ENCODE results near the gene ITGAD.
"Not testable (repeated sequence)": the region's sequence is repeated elsewhere in the genome, so short reads cannot be mapped to it uniquely, and the experiment has no call there.

ITGAD gene

GRCh38 chr16:31414706-31415105 is 21.6 kb downstream of the ITGAD start:
- Histone ChIP-seq H3K79me2 (ENCODE audit: control insufficient read depth, low read length) (no peaks in the 10 kb centered on the region), H3K27me3 (ENCODE audit: control insufficient read depth, low read length) (no peaks in the 10 kb centered on the region), H3K4me1 (ENCODE audit: control insufficient read depth, low read length) (no peaks in the 10 kb centered on the region; the same call in 1 of the 2 replicates), H4K20me1 (ENCODE audit: control insufficient read depth, insufficient read depth, low read depth, low read length) (no peaks in the 10 kb centered on the region), H3K27ac (ENCODE audit: low read depth, low read length) (no peak overlapping the region), H3F3A (ENCODE audit: control insufficient read depth, insufficient read depth) (no peaks in the 10 kb centered on the region), H3K4me2 (ENCODE audit: low read length) (no peak overlapping the region), H3K36me3 (ENCODE audit: control insufficient read depth, low read length) (no peaks in the 10 kb centered on the region), H3K4me3 (ENCODE audit: low read length) (no peak overlapping the region), H3K9me2 (replicated peaks; ENCODE audit: control insufficient read depth, low read length) (no peaks in the 10 kb centered on the region), H3K9me3 (ENCODE audit: control insufficient read depth, insufficient read depth, low read length) (no peaks in the 10 kb centered on the region)
- TF ChIP-seq, protein P1, sequence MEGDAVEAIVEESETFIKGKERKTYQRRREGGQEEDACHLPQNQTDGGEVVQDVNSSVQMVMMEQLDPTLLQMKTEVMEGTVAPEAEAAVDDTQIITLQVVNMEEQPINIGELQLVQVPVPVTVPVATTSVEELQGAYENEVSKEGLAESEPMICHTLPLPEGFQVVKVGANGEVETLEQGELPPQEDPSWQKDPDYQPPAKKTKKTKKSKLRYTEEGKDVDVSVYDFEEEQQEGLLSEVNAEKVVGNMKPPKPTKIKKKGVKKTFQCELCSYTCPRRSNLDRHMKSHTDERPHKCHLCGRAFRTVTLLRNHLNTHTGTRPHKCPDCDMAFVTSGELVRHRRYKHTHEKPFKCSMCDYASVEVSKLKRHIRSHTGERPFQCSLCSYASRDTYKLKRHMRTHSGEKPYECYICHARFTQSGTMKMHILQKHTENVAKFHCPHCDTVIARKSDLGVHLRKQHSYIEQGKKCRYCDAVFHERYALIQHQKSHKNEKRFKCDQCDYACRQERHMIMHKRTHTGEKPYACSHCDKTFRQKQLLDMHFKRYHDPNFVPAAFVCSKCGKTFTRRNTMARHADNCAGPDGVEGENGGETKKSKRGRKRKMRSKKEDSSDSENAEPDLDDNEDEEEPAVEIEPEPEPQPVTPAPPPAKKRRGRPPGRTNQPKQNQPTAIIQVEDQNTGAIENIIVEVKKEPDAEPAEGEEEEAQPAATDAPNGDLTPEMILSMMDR (IDR thresholded peaks at IDR 0.05; ENCODE audit: low read depth, low read length, poor library complexity, severe bottlenecking) = no peak
- no peak for TF ChIP-seq EZH2phosphoT487 (IDR thresholded peaks at IDR 0.05; ENCODE audit: borderline replicate concordance, low read length)

- Histone ChIP-seq H3K79me2 (ENCODE audit: control insufficient read depth, low read length) (no peaks in the 10 kb centered on the region), H3K36me3 (ENCODE audit: control insufficient read depth, low read length) (no peaks in the 10 kb centered on the region), H3K9me2 (replicated peaks; ENCODE audit: control insufficient read depth, low read length) (no peaks in the 10 kb centered on the region), H3K4me2 (ENCODE audit: low read length) (no peak overlapping the region), H3K4me1 (ENCODE audit: control insufficient read depth, low read length) (no peaks in the 10 kb centered on the region; the same call in 1 of the 2 replicates), H3K27me3 (ENCODE audit: control insufficient read depth, low read length) (no peaks in the 10 kb centered on the region), H3F3A (ENCODE audit: control insufficient read depth, insufficient read depth) (no peaks in the 10 kb centered on the region), H3K27ac (ENCODE audit: low read depth, low read length) (no peak overlapping the region), H4K20me1 (ENCODE audit: control insufficient read depth, insufficient read depth, low read depth, low read length) (no peaks in the 10 kb centered on the region), H3K9me3 (ENCODE audit: control insufficient read depth, insufficient read depth, low read length) (no peaks in the 10 kb centered on the region), H3K4me3 (ENCODE audit: low read length) (no peak overlapping the region)
- no peak for TF ChIP-seq EZH2phosphoT487 (IDR thresholded peaks at IDR 0.05; ENCODE audit: borderline replicate concordance, low read length)
- TF ChIP-seq, protein P1 (IDR thresholded peaks at IDR 0.05; ENCODE audit: low read depth, low read length, poor library complexity, severe bottlenecking) = no peak
Measured at GRCh38 chr16:31416371-31416770, 23.2 kb downstream of the ITGAD start.

- not testable (repeated sequence) for H3K9me2 ChIP-seq (replicated peaks; ENCODE audit: control insufficient read depth, low read length); H3K4me3 ChIP-seq (ENCODE audit: low read length)
Measured at GRCh38 chr16:31417036-31417435, 23.9 kb downstream of the ITGAD start.

DNA sequence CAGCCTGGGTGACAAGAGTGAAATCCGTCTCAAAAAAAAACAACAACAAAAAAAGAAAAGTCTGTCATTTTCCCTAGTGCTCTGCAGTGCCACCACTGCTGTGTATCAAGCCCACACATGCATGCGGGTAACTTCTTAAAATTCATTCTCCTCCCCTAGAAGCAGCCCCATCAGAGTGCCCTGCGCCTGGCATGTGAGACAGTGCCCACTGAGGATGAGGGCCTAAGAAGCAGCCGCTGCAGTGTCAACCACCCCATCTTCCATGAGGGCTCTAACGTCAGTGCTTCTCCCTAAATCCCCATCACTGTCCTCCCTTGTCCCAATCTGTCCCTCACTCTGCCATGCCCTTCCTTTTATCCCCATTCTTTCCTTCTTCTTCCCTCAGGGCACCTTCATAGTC is 24.8 kb downstream of the ITGAD start:
- no peaks in the 10 kb centered on the region; the same call in 1 of the 2 replicates for H3K4me1 ChIP-seq (ENCODE audit: control insufficient read depth, low read length)
- no peak for TF ChIP-seq EZH2phosphoT487 (IDR thresholded peaks at IDR 0.05; ENCODE audit: borderline replicate concordance, low read length)
- TF ChIP-seq, protein P1 (IDR thresholded peaks at IDR 0.05; ENCODE audit: low read depth, low read length, poor library complexity, severe bottlenecking) = no peak
- no peaks in the 10 kb centered on the region for H3K9me3 ChIP-seq (ENCODE audit: control insufficient read depth, insufficient read depth, low read length)
- H3K36me3 ChIP-seq (ENCODE audit: control insufficient read depth, low read length) = no peaks in the 10 kb centered on the region
- no peaks in the 10 kb centered on the region for H3K27me3 ChIP-seq (ENCODE audit: control insufficient read depth, low read length)
- no peak overlapping the region for H3K4me3 ChIP-seq (ENCODE audit: low read length)
- no peak overlapping the region for H3K4me2 ChIP-seq (ENCODE audit: low read length)
- H4K20me1 ChIP-seq (ENCODE audit: control insufficient read depth, insufficient read depth, low read depth, low read length) = no peaks in the 10 kb centered on the region
- H3K9me2 ChIP-seq (replicated peaks; ENCODE audit: control insufficient read depth, low read length) = no peaks in the 10 kb centered on the region
- no peak overlapping the region for H3K27ac ChIP-seq (ENCODE audit: low read depth, low read length)
- no peaks in the 10 kb centered on the region for H3K79me2 ChIP-seq (ENCODE audit: control insufficient read depth, low read length)
- no peaks in the 10 kb centered on the region for H3F3A ChIP-seq (ENCODE audit: control insufficient read depth, insufficient read depth)

More at GRCh38 chr16:31417036-31417435, 23.9 kb downstream of the ITGAD start:
- H3K4me1 ChIP-seq (ENCODE audit: control insufficient read depth, low read length); H3K36me3 ChIP-seq (ENCODE audit: control insufficient read depth, low read length); H4K20me1 ChIP-seq (ENCODE audit: control insufficient read depth, insufficient read depth, low read depth, low read length); H3K4me2 ChIP-seq (ENCODE audit: low read length); H3K27ac ChIP-seq (ENCODE audit: low read depth, low read length); H3K79me2 ChIP-seq (ENCODE audit: control insufficient read depth, low read length); H3K27me3 ChIP-seq (ENCODE audit: control insufficient read depth, low read length); H3F3A ChIP-seq (ENCODE audit: control insufficient read depth, insufficient read depth); H3K9me3 ChIP-seq (ENCODE audit: control insufficient read depth, insufficient read depth, low read length): not testable (repeated sequence)
